ENCODE measurements around the gene DAZAP2. TPM values are rescaled to one million over a fixed set of nuclear protein-coding genes. Genes with fewer than 3 reads are reported as not detected.

Gene DAZAP2
- polyA plus RNA-seq, 4 donors, result 325 to 498 (median 480) TPM

- Histone ChIP-seq H3K36me3 (ENCODE audit: control insufficient read depth in 3 of 3, insufficient read depth in 2 of 3, low read depth in 1 of 3, low read length in 3 of 3) (peaks cover 0 to 6% (median 0%) of the 10 kb centered on the region in 3 donors), H3K9me3 (ENCODE audit: control insufficient read depth in 2 of 2, insufficient read depth in 1 of 2, low read depth in 1 of 2, low read length in 1 of 2) (no peaks in the 10 kb centered on the region), H3K4me1 (ENCODE audit: control insufficient read depth in 3 of 3, insufficient read depth in 2 of 3, low read depth in 1 of 3, low read length in 2 of 3) (no peaks in the 10 kb centered on the region), H3K27me3 (ENCODE audit: control insufficient read depth in 3 of 3, insufficient read depth in 3 of 3, low read length in 3 of 3) (no peaks in the 10 kb centered on the region), H3K4me3 (ENCODE audit: low read depth in 1 of 3, low read length in 3 of 3) (no peak overlapping the region), H3K27ac (ENCODE audit: low read depth in 1 of 3, low read length in 2 of 3) (no peak overlapping the region)
- FAIRE-seq (no peak), DNase-seq (no peak)
- 87 to 92% (median 92%) methylated on average over 7 of the region's 7 CpGs for WGBS, 3 donors
Observed at GRCh38 chr12:51208016-51208660, 30.5 kb upstream of the DAZAP2 start.

- DNase-seq (no peak), FAIRE-seq (no peak)
- 92 to 97% (median 96%) methylated on average over 2 of the region's 2 CpGs for WGBS, 3 donors
- H3K27me3 ChIP-seq (ENCODE audit: control insufficient read depth in 3 of 3, insufficient read depth in 3 of 3, low read length in 3 of 3), result no peaks in the 10 kb centered on the region
- H3K36me3 ChIP-seq (ENCODE audit: control insufficient read depth in 3 of 3, insufficient read depth in 2 of 3, low read depth in 1 of 3, low read length in 3 of 3), result no peaks in the 10 kb centered on the region
- no peak overlapping the region for H3K4me3 ChIP-seq (ENCODE audit: low read depth in 1 of 3, low read length in 3 of 3)
- H3K27ac ChIP-seq (ENCODE audit: low read depth in 1 of 3, low read length in 2 of 3), result no peak overlapping the region
- H3K4me1 ChIP-seq (ENCODE audit: control insufficient read depth in 3 of 3, insufficient read depth in 2 of 3, low read depth in 1 of 3, low read length in 2 of 3), result no peaks in the 10 kb centered on the region
- H3K9me3 ChIP-seq (ENCODE audit: control insufficient read depth in 2 of 2, insufficient read depth in 1 of 2, low read depth in 1 of 2, low read length in 1 of 2), result no peaks in the 10 kb centered on the region
Observed at GRCh38 chr12:51209259-51209658, 29.4 kb upstream of the DAZAP2 start.

- no peak overlapping the region for H3K27ac ChIP-seq (ENCODE audit: low read depth in 1 of 3, low read length in 2 of 3)
- DNase-seq (no peak), FAIRE-seq (no peak)
- H3K36me3 ChIP-seq (ENCODE audit: control insufficient read depth in 3 of 3, insufficient read depth in 2 of 3, low read depth in 1 of 3, low read length in 3 of 3), result no peaks in the 10 kb centered on the region
- 55 to 75% (median 64%) methylated on average over 2 of the region's 2 CpGs for WGBS, 3 donors
- H3K27me3 ChIP-seq (ENCODE audit: control insufficient read depth in 3 of 3, insufficient read depth in 3 of 3, low read length in 3 of 3), result no peaks in the 10 kb centered on the region
- H3K4me3 ChIP-seq (ENCODE audit: low read depth in 1 of 3, low read length in 3 of 3), result no peak overlapping the region
- no peaks in the 10 kb centered on the region for H3K4me1 ChIP-seq (ENCODE audit: control insufficient read depth in 3 of 3, insufficient read depth in 2 of 3, low read depth in 1 of 3, low read length in 2 of 3)
- H3K9me3 ChIP-seq (ENCODE audit: control insufficient read depth in 2 of 2, insufficient read depth in 1 of 2, low read depth in 1 of 2, low read length in 1 of 2), result no peaks in the 10 kb centered on the region
Observed at GRCh38 chr12:51210690-51211395, 27.8 kb upstream of the DAZAP2 start.

GRCh38 chr12:51214895-51215294, 23.7 kb upstream of the DAZAP2 start:
- WGBS, 3 donors, result 88 to 93% (median 91%) methylated on average over 5 of the region's 5 CpGs

GRCh38 chr12:51216642-51217041, 22.0 kb upstream of the DAZAP2 start:
- H3K9me3 ChIP-seq (ENCODE audit: control insufficient read depth in 2 of 2, insufficient read depth in 1 of 2, low read depth in 1 of 2, low read length in 1 of 2), result no peaks in the 10 kb centered on the region
- no peak for FAIRE-seq
- DNase-seq, result no peak
- H3K27ac ChIP-seq (ENCODE audit: low read depth in 1 of 3, low read length in 2 of 3), result peak overlapping the region in 1 of 3 donors; percentile 17
- H3K27me3 ChIP-seq (ENCODE audit: control insufficient read depth in 3 of 3, insufficient read depth in 3 of 3, low read length in 3 of 3), result no peaks in the 10 kb centered on the region
- WGBS, 3 donors, result 43 to 48% (median 46%) methylated on average over 7 of the region's 7 CpGs
- peak overlapping the region; percentile 67 to 95 (median 88) for H3K4me3 ChIP-seq (ENCODE audit: low read depth in 1 of 3, low read length in 3 of 3)
- no peaks in the 10 kb centered on the region for H3K36me3 ChIP-seq (ENCODE audit: control insufficient read depth in 3 of 3, insufficient read depth in 2 of 3, low read depth in 1 of 3, low read length in 3 of 3)
- H3K4me1 ChIP-seq (ENCODE audit: control insufficient read depth in 3 of 3, insufficient read depth in 2 of 3, low read depth in 1 of 3, low read length in 2 of 3), result peaks cover 3 to 12% (median 7%) of the 10 kb centered on the region in 3 donors

More at GRCh38 chr12:51214895-51215294, 23.7 kb upstream of the DAZAP2 start:
- H3K27me3 ChIP-seq (ENCODE audit: control insufficient read depth in 3 of 3, insufficient read depth in 3 of 3, low read length in 3 of 3), result no peaks in the 10 kb centered on the region
- peaks cover 3 to 12% (median 7%) of the 10 kb centered on the region in 3 donors for H3K4me1 ChIP-seq (ENCODE audit: control insufficient read depth in 3 of 3, insufficient read depth in 2 of 3, low read depth in 1 of 3, low read length in 2 of 3)
- DNase-seq (no peak), FAIRE-seq (no peak)
- H3K4me3 ChIP-seq (ENCODE audit: low read depth in 1 of 3, low read length in 3 of 3), result no peak overlapping the region
- H3K27ac ChIP-seq (ENCODE audit: low read depth in 1 of 3, low read length in 2 of 3), result no peak overlapping the region
- H3K36me3 ChIP-seq (ENCODE audit: control insufficient read depth in 3 of 3, insufficient read depth in 2 of 3, low read depth in 1 of 3, low read length in 3 of 3), result no peaks in the 10 kb centered on the region
- no peaks in the 10 kb centered on the region for H3K9me3 ChIP-seq (ENCODE audit: control insufficient read depth in 2 of 2, insufficient read depth in 1 of 2, low read depth in 1 of 2, low read length in 1 of 2)

GRCh38 chr12:51217133-51217967, 21.3 kb upstream of the DAZAP2 start:
- no peaks in the 10 kb centered on the region for H3K9me3 ChIP-seq (ENCODE audit: control insufficient read depth in 2 of 2, insufficient read depth in 1 of 2, low read depth in 1 of 2, low read length in 1 of 2)
- FAIRE-seq, result no peak
- peaks cover 3 to 12% (median 7%) of the 10 kb centered on the region in 3 donors for H3K4me1 ChIP-seq (ENCODE audit: control insufficient read depth in 3 of 3, insufficient read depth in 2 of 3, low read depth in 1 of 3, low read length in 2 of 3)
- H3K4me3 ChIP-seq (ENCODE audit: low read depth in 1 of 3, low read length in 3 of 3), result peak overlapping the region; percentile 67 to 95 (median 88)
- H3K27me3 ChIP-seq (ENCODE audit: control insufficient read depth in 3 of 3, insufficient read depth in 3 of 3, low read length in 3 of 3), result no peaks in the 10 kb centered on the region
- WGBS, 3 donors, result 1 to 3% (median 1%) methylated on average over 35 to 81 of the region's 81 CpGs
- DNase-seq, result peak; percentile 33 to 70
- H3K36me3 ChIP-seq (ENCODE audit: control insufficient read depth in 3 of 3, insufficient read depth in 2 of 3, low read depth in 1 of 3, low read length in 3 of 3), result no peaks in the 10 kb centered on the region
- peak overlapping the region; percentile 60 to 95 (median 74) for H3K27ac ChIP-seq (ENCODE audit: low read depth in 1 of 3, low read length in 2 of 3)

- peak; percentile 67 to 93 for DNase-seq
- WGBS, 3 donors, result 0 to 1% (median 1%) methylated on average over 24 to 35 of the region's 35 CpGs
- FAIRE-seq, result no peak
Observed at GRCh38 chr12:51217968-51218606, 20.5 kb upstream of the DAZAP2 start, which contains the start of gene POU6F1. POU6F1 (minus strand) TSS chr12:51218062; CDS start chr12:51206836, 11,226 bp downstream.

More at GRCh38 chr12:51217968-51218606, 20.5 kb upstream of the DAZAP2 start, which contains the start of gene POU6F1:
- Histone ChIP-seq H3K4me3 (ENCODE audit: low read depth in 1 of 3, low read length in 3 of 3) (peak within 1 kb of the TSS; percentile 67 to 95 (median 88)), H3K36me3 (ENCODE audit: control insufficient read depth in 3 of 3, insufficient read depth in 2 of 3, low read depth in 1 of 3, low read length in 3 of 3) (no peaks in the 10 kb centered on the region), H3K27ac (ENCODE audit: low read depth in 1 of 3, low read length in 2 of 3) (peak within 1 kb of the TSS; percentile 74 to 95 (median 78)), H3K27me3 (ENCODE audit: control insufficient read depth in 3 of 3, insufficient read depth in 3 of 3, low read length in 3 of 3) (no peaks in the 10 kb centered on the region), H3K4me1 (ENCODE audit: control insufficient read depth in 3 of 3, insufficient read depth in 2 of 3, low read depth in 1 of 3, low read length in 2 of 3) (peaks cover 3 to 12% (median 7%) of the 10 kb centered on the region in 3 donors), H3K9me3 (ENCODE audit: control insufficient read depth in 2 of 2, insufficient read depth in 1 of 2, low read depth in 1 of 2, low read length in 1 of 2) (no peaks in the 10 kb centered on the region)

Measured in small intestine (tissue), 7 donors.